GM19395 (cell line): ENCODE results near the gene FGF9.

Source experiments
- ATAC-seq: cut with Tn5 transposase; IDR thresholded peaks from one replicate; pipeline ENCODE4 v1.9.1; 2021; ENCODE audit warnings: mild to moderate bottlenecking, moderate library complexity; ENCODE audit not compliant: unreplicated experiment

FGF9 gene

GRCh38 chr13:21752501-21752900 is 81.6 kb downstream of the FGF9 start:
- no peak for ATAC-seq

GRCh38 chr13:21753117-21753729 is 82.3 kb downstream of the FGF9 start:
- no peak for ATAC-seq
